Fibroblast of the aortic adventitia (primary cell): Measurements from ENCODE around the gene RALA. TPM values are rescaled to one million over a fixed set of nuclear protein-coding genes. Genes with fewer than 3 reads are reported as not detected.
A peak's percentile ranks its signal among the peaks of the same experiment; 100 is the strongest.
"Not testable (repeated sequence)": the region's sequence is repeated elsewhere in the genome, so short reads cannot be mapped to it uniquely, and the experiment has no call there.

ENCODE experiments used
- DNase-seq: peaks from one replicate; pipeline ENCODE4 v3.0.0-alpha.2; 2010; ENCODE audit warnings: low read depth
- H3K4me3 ChIP-seq: 2 replicates; pipeline ENCODE4 v1.5.1; 2011; ENCODE audit warnings: low read depth, mild to moderate bottlenecking, control low read depth, low read length, moderate library complexity
- total RNA-seq: library from RNA; depleted of rRNA; stranded (reverse); fragments of >200 nt; gene quantifications from 2 replicates; pipeline ENCODE4 v1.2.3, GENCODE V29; 2012; ENCODE audit warnings: low replicate concordance
- TF ChIP-seq, protein P1 (sequence below): IDR thresholded peaks from 2 replicates; pipeline ENCODE4 v1.5.1; 2011; ENCODE audit warnings: mild to moderate bottlenecking, low read length, control low read depth, inconsistent platforms; ENCODE audit not compliant: insufficient read depth

RALA gene
- total RNA-seq, 1 donor: 42.7 TPM

DNA sequence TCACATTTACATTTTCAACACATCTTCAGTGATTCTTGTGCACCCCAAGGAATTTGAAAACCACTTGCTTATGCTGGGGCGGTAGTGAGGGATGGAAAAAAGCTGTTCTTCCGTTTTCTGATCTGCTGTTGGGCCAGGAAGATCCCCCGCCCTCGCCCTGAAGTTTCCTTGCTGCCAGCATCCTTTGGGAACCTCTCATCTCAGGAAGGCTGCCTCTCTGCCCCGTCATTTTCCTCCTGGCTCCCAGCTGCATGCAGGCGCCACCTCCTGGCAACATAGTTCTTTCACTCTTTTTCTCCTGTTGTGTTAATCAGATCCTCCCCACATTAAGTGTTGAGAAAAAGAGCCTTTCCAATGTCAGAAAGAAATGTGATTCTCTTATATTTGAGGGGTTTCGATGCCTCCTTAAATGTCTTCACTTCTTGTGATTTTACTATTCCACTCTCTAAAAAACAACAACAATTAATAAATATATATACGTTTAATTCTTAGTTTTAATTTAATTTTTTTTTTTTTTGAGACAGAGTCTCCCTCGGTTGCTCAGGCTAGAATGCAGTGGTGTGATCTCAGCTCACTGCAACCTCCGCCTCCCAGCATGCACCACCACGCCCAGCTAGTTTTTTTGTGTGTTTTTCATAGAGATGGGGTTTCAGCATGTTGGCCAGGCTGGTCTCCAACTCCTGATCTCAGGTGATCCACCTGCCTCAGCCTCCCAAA, 122.9 kb downstream of the RALA start:
- H3K4me3 ChIP-seq: no peak overlapping the region
- TF ChIP-seq, protein P1, sequence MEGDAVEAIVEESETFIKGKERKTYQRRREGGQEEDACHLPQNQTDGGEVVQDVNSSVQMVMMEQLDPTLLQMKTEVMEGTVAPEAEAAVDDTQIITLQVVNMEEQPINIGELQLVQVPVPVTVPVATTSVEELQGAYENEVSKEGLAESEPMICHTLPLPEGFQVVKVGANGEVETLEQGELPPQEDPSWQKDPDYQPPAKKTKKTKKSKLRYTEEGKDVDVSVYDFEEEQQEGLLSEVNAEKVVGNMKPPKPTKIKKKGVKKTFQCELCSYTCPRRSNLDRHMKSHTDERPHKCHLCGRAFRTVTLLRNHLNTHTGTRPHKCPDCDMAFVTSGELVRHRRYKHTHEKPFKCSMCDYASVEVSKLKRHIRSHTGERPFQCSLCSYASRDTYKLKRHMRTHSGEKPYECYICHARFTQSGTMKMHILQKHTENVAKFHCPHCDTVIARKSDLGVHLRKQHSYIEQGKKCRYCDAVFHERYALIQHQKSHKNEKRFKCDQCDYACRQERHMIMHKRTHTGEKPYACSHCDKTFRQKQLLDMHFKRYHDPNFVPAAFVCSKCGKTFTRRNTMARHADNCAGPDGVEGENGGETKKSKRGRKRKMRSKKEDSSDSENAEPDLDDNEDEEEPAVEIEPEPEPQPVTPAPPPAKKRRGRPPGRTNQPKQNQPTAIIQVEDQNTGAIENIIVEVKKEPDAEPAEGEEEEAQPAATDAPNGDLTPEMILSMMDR: peak; percentile 77
- peak; percentile 91 for DNase-seq

DNA sequence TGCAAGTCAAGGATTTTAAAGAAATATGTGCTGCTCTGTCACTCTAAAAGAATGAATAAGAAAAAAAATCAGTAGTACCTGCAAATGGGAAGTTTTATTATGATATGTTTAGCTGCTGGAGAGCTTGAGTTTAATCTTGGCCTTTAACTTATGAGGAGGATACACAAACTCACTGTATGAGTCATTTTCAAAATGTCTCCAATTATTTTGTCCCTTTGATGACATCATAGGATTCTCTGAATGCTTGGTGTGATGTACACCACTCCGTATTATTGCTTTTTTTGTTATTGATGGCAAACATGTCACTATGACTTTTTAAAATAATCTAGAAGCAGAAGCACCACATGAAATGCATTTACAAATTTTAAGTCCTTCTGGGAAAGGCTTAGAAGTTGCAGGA, 125.8 kb downstream of the RALA start:
- TF ChIP-seq, protein P1: no peak
- no peak overlapping the region for H3K4me3 ChIP-seq
- peak; percentile 68 for DNase-seq

DNA sequence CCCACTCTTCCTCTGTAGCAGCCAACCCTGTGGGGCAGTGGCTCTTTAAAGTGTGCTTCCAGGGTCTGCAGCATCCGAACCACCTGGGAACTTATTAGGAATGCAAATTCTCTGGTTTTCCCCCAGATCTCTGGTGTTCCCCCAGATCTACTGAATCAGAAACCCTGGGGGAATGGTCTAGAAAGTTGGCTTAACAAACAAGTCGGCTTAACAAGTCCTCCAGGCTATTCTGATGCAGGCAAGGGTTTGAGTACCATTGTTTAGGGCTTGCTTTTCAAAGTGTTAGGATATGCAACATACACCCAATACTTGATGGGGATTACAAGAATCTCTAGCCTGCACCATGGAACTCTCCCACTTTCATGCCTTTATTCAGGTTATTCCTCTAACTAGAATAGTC, 126.3 kb downstream of the RALA start:
- H3K4me3 ChIP-seq: no peak overlapping the region
- no peak for DNase-seq
- TF ChIP-seq, protein P1: no peak

DNA sequence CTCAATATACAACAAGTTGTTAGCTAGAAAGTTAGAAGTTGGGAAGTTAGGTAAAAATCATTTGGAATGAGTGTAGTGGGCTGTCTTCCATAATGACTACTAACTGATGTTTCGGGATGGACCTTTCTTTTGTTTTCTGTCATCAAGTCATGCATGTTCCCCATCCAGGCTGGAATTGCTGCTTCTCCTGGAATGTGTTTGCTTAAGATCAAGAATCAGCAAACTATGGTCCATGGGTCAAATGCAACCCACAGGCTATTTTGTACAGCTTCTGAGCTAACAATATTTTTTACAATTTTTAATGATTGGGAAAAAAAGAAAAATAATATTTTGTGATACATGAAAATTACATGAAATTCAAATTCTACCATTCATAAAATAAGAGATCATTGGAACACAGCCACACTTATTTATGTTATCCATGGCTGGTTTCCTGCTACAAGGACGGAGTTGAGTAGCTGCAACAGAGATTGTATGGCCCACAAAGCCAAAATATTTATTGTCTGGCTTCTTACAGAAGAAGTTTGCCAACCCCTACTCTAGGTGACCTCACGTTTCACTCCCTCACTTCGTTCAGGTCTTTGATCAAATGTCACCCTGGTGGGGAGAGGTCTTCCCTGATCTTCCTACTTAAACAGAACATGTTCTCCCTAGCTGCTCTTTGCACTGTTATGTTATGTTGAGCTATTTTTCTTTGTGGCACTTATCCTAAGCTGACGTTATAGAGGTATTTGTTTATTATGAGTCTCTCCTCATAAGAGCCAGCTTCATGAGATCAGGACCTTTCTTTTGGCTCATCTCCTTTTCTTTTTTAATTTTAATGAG, 127.1 kb downstream of the RALA start:
- TF ChIP-seq, protein P1: no peak
- no peak for DNase-seq

DNA sequence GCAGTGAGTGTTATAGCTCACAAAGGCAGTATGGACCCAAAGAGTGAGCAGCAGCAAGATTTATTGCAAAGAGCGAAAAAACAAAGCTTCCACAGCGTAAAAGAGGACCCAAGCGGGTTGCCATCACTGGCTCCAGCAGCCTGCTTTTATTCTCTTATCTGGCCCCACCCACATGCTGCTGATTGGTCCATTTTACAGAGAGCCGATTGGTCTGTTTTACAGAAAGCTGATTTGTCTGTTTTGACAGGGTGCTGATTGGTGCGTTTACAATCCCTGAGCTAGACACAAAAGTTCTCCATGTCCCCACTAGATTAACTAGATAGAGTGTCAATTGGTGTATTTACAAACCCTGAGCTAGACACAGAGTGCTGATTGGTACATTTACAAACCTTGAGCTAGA, 129.9 kb downstream of the RALA start:
- not testable (repeated sequence) for DNase-seq, H3K4me3 ChIP-seq

More for the DNA sequence above, 127.1 kb downstream of the RALA start:
- H3K4me3 ChIP-seq: no peak overlapping the region

DNA sequence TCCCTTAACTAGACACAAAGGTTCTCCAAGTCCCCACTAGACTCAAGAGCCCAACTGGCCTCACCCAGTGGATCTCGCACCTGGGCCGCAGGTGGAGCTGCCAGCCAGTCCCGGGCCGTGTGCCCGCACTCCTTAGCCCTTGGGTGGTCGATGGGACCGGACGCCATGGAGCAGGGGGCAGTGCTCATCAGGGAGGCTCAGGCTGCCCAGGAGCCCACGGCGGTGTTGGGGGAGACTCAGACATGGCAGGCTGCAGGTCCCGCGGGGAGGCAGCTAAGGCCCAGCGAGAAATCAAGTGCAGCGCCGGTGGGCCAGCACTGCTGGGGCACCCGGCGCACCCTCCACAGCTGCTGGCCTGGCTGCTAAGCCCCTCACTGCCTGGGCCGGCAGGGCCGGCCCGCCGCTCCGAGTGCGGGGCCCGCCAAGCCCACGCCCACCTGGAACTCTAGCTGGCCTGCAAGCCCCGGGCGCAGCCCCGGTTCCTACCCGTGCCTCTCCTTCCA, 130.5 kb downstream of the RALA start:
- DNase-seq: no peak
- TF ChIP-seq, protein P1: no peak
- peak overlapping the region; percentile 32 for H3K4me3 ChIP-seq
